NOMO-1 treated with DMSO at 0.1 percent for 48 hours (cell line): ENCODE data around the gene PRKACG.
A peak's percentile ranks its signal among the peaks of the same experiment; 100 is the strongest.
"Not testable (repeated sequence)": the region's sequence is repeated elsewhere in the genome, so short reads cannot be mapped to it uniquely, and the experiment has no call there.

Experiments used
- DNase-seq: peaks from one replicate; lab custom pipeline; 2025; ENCODE audit not compliant: unreplicated experiment; lab: John Stamatoyannopoulos, UW

PRKACG gene

DNA sequence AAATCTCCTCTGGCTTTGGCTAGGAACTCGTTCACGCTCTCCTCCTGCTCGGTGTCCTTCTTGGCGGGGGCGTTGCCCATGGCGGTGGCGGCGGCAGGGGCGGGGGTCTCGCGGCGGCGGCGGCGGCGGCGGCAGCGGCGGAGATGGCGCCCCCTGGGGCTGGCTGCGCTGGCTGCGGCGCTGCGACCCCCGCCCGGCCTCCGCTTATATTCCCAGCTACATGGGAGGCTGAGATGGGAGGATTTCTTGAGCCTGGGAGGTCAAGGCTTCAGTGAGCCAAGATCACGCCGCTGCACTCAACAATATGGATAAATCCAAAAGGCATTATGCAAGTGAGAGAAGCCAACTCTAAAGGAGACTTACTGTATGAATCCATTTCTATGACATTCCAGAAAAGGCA is at the start of gene PRKACG:
PRKACG (minus strand) TSS at position 101 of the 400 bp plus-strand sequence; CDS start at position 80, 21 bp downstream.
- DNase-seq: no peak

DNA sequence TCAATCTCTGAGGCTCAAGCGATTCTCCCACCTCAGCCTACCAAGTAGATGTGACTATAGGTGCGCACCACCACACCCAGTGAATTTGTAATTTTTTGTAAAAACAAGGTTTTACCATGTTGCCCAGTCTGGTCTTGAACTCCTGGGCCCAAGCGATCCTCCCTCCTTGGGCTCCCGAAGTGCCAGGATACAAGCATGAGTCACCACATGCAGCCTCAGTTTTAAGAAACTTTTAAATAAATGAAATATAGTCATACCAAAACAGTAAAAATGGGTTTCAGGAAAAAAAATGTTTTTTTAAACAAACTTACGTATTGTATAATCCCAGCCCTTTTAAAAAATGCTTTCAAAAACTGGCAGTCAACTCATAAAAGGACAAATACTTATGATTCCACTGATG is 48.3 kb upstream of the PRKACG start:
- DNase-seq: no peak

DNA sequence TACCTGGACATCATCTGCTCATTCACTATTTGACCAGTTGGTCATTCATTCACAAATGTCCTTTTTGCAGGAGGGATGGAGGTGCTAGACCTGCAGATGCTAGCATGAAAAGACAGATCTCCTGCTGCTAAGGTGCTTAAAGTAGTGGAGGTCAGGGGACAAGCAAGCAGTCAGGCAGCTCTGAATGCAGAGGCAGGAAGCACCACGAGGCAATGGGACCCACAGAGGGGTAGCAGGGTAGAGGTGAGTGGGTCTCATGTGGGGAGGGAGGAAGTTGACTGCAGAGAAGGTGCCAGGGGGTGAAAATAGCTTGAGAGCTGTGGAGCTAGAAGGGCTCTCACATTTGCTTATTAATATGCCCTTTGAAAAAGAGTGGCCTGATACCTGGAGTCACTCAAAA is 46.9 kb upstream of the PRKACG start:
- DNase-seq: no peak

DNA sequence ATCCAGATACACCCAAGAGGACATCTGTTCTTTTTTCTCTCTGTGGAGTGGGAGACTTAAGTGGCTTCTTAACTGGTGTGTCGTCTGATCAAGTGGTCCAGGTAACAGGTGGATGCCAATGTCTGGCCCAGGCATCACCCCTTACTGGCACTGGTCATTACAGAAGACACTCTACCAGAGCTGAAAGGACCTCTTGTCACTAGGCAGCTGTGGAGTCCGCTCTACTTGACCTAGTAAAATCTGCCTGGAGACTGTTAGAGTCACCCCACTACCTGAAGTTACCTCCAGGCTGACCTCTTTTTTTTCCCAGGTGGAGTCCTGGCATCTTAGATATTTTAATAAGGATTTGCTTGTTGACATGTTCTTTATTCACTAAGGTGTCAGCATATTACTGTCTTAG is 44.2 kb upstream of the PRKACG start:
- no peak for DNase-seq

DNA sequence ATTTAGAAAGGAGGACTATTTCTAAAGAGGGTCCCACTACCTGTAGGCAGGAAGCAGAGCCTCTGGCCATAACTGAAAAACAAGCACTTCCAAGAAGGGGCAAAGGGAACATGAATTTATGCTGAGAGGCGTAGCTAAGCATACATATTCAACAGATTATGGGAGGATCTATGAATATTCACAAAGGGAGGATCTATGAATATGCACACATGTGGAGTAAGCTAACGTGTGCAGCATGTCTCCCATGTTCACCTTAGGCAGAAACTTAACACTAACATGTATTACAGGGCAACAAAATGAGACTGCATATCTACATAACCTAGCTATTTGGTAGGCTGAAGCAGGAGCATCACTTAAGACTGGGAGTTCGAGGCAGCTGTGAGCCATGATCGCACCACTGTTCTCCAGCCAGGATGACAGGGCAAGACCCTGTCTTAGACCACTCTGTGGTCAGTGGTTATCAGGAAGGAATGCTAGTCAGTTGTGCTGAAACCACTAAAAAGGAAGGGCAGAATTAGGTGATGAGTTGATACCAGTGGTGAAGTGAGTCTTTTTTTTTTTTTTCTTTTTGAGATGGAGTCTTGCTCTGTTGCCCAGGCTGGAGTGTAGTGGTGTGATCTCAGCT is 42.4 kb upstream of the PRKACG start:
- DNase-seq: no peak

DNA sequence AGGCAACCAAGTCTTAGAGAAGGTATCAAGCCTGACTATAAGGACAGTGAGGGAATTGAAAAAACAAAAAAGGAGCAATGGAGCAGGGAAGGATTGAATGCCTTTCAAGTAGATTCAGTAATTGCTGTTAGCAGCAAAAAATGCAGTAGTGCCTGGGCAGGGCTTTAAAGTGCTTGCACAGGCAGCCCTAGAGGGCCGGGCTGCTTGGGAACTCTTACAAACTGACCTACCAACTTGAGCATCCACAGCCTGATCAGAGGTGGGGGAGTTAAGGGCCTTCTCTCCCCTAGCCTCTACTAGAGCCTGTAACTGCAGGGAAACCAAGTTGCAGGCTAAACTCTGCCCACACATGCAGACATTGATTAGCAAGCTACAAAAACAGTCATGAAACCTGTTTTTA is 41.1 kb upstream of the PRKACG start:
- no peak for DNase-seq

DNA sequence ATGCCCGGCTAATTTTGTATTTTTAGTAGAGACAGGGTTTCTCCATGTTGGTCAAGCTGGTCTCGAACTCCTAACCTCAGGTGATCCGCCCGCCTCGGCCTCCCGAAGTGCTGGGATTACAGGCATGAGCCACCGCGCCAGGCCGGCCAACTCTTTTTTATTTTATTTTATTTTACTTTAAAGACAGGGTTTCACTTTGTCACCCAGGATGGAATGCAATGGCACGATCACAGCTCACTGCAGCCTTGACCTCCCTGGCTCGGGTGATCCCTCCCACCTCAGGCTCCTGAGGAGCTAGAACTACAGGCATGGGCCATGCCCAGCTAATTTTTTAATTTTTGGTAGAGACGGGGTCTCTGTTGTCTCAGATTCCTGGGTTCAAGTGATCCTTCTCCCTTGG is 37.0 kb upstream of the PRKACG start:
- DNase-seq: not testable (repeated sequence)

DNA sequence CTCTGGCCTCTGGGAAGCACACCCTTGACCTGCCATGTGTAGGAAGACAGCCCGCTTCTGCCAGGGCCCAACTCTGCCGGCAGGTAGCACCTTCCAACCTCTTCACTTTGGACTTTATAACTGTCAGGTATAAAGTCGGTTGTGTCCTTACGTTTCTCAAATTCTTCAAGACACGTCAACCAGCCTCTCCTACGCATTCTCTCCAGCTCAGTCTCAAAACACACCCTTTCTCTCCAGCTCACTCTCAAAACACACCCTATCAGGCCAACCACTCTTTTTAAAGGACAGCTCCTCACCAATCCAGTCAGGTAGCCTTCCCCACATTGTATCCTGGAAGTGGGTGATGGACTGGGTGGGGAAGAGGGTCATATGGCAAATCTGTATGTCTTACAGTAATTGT is 35.2 kb upstream of the PRKACG start:
- DNase-seq: no peak

DNA sequence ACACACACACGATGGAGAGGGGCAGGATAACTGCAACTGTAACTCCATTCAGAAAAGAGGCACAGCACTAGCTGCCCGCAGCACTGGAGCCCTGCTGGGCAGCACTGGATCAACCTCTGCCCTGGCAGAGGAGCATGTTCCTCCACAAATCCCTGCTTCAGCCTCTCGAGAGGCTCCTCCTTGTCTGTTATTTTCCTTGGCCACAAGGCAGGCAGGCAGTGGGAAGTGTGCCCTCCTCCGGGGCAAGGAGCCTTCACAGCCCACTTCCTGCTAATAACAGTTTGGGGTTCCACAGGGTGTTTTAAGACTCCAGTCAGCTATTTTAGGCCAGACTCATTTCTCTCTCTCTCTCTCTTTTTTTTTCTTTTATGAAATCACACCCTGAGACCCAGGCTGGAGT is 33.5 kb upstream of the PRKACG start:
- DNase-seq: no peak

DNA sequence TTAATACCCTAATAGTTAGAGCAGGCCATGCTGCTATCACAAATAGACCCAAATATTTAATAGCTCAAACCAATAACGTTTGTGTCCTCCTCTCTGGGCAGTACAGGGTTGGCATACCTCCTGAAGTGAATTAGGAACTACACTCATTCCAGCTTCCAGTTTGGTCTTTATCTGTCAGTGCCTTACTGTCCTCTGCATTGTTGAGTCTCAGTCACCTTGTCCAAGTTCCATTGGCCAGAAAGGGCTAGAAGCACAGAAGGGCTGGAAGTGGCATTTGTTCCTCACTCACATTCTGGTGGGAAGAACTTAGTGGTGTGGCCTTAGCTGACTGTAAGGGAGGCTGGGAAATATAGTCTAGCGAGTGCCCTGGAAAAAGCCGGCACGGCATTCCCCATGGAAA is 32.8 kb upstream of the PRKACG start:
- no peak for DNase-seq

DNA sequence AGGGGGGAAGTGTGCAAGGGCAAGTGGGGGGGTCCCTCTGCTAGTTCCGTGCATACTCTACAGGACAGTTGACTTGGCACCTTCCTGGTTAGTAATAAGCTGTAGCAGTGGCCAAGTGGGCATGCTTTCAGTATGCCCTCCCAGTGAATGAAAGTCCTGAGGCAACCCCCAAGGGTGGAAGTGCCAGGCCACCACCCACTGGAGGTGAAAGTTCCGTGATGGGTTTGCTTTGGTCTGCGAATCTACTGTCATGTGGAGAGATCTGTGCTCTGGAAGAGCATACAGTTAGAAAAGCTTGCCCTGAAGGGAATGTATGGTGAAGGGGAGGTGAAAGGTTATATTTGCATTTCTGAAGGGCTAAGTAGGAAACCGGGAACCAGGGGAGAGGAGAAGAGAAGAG is 31.9 kb upstream of the PRKACG start:
- no peak for DNase-seq

DNA sequence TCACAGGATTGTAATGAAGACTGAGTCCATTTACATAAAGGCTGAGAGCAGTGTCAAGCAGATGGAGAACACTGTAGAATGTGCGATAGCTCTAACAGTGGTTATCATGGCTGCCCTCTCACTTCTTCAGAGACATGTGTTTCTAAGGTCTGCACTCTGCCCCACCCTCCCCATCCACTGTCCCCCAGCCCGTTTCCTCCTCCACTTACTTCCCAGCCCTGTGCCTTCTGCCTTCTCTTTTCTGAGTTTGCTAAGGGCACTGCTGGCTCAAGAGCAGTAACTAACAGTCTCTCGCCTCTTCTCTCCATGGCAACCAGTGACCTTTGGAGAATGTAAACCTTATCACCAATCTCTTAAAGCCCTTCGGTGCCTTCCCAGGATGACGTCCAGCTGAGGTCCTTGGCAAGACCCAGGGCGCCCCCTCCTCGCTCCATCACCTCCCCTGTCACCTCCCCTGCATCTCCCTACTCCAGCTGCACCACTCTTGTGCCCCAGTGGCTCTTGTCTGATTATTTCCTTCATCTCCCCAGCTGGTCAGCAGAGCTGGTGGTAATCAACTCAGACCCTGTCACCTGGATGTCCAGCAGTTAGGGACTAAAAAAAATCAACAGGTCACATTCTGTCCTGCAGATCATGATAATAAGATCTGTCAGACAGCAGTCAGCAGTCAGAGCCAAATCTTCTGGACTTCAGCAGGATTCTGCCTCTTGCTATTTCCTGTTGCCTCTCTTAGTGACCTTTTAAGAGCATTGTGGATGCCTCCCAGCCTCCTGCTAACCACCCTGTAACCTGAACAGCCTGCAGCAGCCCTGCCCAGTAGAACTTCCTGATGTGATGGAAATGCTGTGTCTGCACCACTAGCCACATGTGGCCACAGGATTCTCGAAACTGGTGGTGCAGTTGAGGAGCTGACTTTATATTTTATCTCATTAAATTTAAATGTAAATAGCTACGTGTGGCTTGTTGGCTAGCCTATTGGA is 30.6 kb upstream of the PRKACG start:
- DNase-seq: no peak

DNA sequence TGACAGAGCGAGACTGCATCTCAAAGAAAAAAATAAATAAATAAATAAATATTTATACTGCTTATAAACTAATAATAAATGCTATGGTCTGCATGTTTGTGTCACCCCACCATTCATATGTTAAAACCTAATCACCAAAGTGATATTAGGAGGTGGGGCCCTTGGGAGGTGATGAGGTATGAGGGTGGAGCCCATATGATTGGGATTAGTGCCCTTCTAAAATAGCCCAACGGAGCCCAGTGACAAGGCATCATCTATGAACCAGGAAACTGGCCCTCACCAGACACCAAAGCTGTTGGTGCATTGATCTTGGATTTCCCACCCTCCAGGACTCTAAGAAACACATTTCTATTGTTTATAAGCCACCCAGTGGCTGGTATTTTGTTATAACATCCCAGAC is 26.7 kb upstream of the PRKACG start:
- no peak for DNase-seq

DNA sequence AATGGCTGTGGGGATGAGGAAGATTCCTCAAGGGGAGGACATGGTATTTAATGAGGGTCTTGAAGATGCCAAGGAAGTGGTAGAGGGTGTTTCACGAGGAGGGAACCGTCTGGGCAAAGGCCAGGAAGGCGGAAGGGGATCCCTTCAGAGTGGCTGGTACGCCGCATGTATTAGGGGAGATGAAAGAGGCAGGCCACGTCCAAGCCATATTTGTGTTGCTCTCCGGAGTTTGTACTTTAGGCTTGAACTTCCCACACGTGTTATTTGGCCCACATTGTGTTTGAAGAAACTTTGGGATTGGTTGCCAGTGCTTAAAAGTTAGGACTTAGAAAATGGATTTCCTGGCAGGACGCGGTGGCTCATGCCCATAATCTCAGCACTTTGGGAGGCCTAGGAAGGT is 22.9 kb upstream of the PRKACG start:
- no peak for DNase-seq

DNA sequence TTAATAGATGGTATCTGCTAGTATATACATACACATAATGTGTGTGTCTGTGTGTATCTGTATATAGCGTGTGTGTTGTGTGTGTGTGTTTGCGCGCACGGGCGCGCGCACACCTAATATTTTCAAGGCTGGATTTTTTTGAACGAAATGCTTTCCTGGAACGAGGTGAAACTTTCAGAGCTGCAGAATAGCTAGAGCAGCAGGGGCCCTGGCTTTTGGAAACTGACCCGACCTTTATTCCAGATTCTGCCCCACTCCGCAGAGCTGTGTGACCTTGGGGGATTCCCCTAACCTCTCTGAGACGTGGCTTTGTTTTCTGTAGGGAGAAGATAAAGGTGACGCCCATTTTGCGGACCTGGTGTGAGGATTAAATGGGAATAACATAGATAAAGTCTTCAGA is 22.4 kb upstream of the PRKACG start:
- DNase-seq: no peak

DNA sequence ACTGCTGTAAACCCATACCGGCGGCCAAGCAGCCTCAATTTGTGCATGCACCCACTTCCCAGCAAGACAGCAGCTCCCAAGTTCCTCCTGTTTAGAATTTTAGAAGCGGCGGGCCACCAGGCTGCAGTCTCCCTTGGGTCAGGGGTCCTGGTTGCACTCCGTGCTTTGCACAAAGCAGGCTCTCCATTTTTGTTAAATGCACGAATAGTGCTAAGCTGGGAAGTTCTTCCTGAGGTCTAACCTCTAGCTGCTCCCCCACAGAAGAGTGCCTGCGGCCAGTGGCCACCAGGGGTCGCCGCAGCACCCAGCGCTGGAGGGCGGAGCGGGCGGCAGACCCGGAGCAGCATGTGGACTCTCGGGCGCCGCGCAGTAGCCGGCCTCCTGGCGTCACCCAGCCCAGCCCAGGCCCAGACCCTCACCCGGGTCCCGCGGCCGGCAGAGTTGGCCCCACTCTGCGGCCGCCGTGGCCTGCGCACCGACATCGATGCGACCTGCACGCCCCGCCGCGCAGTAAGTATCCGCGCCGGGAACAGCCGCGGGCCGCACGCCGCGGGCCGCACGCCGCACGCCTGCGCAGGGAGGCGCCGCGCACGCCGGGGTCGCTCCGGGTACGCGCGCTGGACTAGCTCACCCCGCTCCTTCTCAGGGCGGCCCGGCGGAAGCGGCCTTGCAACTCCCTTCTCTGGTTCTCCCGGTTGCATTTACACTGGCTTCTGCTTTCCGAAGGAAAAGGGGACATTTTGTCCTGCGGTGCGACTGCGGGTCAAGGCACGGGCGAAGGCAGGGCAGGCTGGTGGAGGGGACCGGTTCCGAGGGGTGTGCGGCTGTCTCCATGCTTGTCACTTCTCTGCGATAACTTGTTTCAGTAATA is 21.8 kb upstream of the PRKACG start, which contains the start of gene FXN:
FXN (plus strand) TSS at position 315 of the 871 bp plus-strand sequence; CDS start at position 346, 31 bp downstream.
- peak; percentile 40 for DNase-seq

DNA sequence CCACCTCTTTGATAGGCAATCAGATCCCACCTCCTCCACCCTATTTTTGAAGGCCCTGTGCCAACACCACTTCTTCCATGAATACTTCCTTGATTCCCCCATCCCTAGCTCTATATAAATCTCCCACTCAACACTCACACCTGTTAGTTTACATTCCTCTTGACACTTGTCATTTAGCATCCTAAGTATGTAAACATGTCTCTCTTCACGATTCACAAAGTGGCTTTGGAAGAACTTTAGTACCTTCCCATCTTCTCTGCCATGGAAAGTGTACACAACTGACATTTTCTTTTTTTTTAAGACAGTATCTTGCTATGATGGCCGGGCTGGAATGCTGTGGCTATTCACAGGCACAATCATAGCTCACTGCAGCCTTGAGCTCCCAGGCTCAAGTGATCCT is 20.2 kb upstream of the PRKACG start:
- DNase-seq: no peak

DNA sequence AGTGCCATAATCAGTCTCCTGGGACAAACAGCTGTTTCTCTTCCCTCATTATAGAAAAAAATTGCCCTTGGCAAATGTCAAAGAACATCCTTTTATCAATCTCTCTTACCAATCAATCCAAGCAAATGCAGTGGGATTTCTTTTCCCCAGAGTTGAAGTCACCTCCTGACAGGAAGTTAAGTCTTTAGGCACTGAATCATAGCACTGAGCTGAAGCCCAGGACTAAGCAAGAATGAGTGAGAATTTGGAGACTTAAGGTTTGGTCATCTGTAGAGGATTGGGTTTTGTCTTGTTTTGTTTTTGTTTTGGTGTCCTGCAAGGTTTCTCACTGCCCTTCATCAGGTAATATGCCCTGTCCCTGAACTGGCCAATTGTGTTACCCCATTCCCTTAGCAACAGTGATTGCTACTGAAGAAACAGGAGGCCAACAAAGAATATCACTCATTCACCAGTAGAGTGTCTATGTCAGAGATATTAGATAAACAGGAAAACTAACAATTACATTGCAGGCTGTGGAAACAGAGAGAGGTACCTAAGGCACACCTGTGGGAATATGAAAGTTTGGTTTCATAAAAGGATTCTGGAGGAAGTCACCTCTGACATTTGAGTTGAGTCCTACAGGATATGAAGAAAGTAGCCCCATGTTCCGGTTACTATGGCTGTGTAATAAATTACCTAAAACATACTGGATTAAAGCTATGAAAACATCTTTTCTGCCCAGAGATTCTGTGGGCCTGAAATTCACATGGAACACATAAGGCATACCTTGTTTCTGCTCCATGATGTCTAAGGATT is 17.1 kb upstream of the PRKACG start:
- DNase-seq: no peak

DNA sequence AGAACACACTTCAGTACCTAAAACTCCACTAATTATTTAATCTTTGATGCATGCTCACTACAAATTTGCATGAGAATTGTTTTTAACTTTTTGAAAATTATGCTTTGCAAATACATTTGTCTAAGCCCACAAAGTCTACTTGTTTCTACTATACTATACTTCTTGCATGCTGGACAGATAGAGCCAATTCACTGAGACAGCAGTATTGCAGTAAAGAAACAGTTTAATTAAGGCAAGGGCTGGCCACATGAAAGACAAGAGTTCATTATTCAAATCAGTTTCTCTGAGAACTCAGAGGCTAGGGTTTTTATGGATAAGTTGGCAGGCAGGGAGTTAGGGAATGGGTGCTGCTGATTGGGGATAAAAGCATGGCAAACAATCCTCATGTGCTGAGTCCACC is 15.6 kb upstream of the PRKACG start:
- DNase-seq: no peak

DNA sequence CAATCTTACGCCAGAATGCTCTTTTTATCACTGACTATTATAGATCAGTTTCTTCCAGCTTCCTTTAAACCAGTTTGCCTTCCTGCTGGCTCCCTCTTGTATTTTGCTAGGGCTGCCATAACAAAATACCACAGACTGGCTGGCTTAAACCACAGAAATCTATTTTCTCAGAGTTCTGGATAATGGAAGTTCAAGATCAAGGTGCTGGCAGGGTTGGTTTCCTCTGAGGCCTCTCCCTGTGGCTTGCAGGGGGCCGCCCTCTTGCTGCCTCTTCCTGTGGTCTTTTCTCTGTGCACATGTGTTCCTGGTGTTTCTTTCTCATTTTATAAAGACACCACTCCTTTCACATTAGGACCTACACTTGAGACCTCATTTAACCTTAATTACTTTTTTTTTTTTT is 14.8 kb upstream of the PRKACG start:
- no peak for DNase-seq
